NOMO-1 (cell line): ENCODE measurements around the gene TANGO6.

Experiments
- DNase-seq, 2 experiments: peaks; one replicate each; lab custom pipeline; 2025; ENCODE audit not compliant: unreplicated experiment in 2 of 2; lab: John Stamatoyannopoulos, UW

TANGO6 gene

GRCh38 chr16:69131839-69132423 lies 288.6 kb downstream of the TANGO6 start:
- peak; percentile 52 to 80 for DNase-seq

GRCh38 chr16:69132424-69133252 lies 289.3 kb downstream of the TANGO6 start, which contains the start of the genes CHTF8 and UTP4:
Gene CHTF8, minus strand, starts transcription at chr16:69132588. Its CDS starts 11,130 bp downstream, at chr16:69121458.
Gene UTP4, plus strand, starts transcription at chr16:69132649. Its CDS starts 811 bp downstream, at chr16:69133460.
- DNase-seq = peak; percentile 72 to 92

GRCh38 chr16:69133373-69133954 lies 290.1 kb downstream of the TANGO6 start:
- DNase-seq = peak in 1 of 2 experiments; percentile 5
